H9 (cell line): ENCODE results near the gene RAB17. TPM values are rescaled to one million over a fixed set of nuclear protein-coding genes. Genes with fewer than 3 reads are reported as not detected.

ENCODE experiments used
- DNase-seq: peaks from one replicate; pipeline ENCODE4 v3.0.0-alpha.2; 2017
- H2AFZ ChIP-seq: one replicate; pipeline ENCODE4 v1.6.1; 2013; ENCODE audit warnings: mild to moderate bottlenecking, low read length, control low read depth, moderate library complexity
- H2AK5ac ChIP-seq: 2 replicates; pipeline ENCODE4 v1.6.1; 2013; ENCODE audit warnings: low read length, control low read depth, mixed read lengths; ENCODE audit not compliant: insufficient read length
- H2BK120ac ChIP-seq: one replicate; pipeline ENCODE4 v1.6.1; 2013; ENCODE audit warnings: low read depth, mild to moderate bottlenecking, low read length, control low read depth, inconsistent platforms; ENCODE audit not compliant: poor library complexity, severe bottlenecking
- H2BK12ac ChIP-seq: 2 replicates; pipeline ENCODE4 v1.6.1; 2013; ENCODE audit warnings: low read length, control low read depth, mixed read lengths, low read depth; ENCODE audit not compliant: insufficient read length
- H2BK15ac ChIP-seq: 2 replicates; pipeline ENCODE4 v1.6.1; 2013; ENCODE audit warnings: low read depth, low read length, control low read depth
- H2BK20ac ChIP-seq: one replicate; pipeline ENCODE4 v1.6.1; 2013; ENCODE audit warnings: low read depth, mild to moderate bottlenecking, low read length, control low read depth, inconsistent platforms; ENCODE audit not compliant: poor library complexity, severe bottlenecking
- H2BK5ac ChIP-seq: 2 replicates; pipeline ENCODE4 v1.6.1; 2013; ENCODE audit warnings: low read length, control low read depth, mixed read lengths; ENCODE audit not compliant: insufficient read length
- H3K14ac ChIP-seq: 2 replicates; pipeline ENCODE4 v1.6.1; 2013; ENCODE audit warnings: low read length, control low read depth; ENCODE audit not compliant: insufficient read depth
- H3K18ac ChIP-seq: 2 replicates; pipeline ENCODE4 v1.6.1; 2013; ENCODE audit warnings: low read depth, mild to moderate bottlenecking, mixed read lengths, low read length, control low read depth; ENCODE audit not compliant: insufficient read length
- H3K23ac ChIP-seq: 2 replicates; pipeline ENCODE4 v1.6.1; 2013; ENCODE audit warnings: low read length, control low read depth, mixed read lengths, low read depth; ENCODE audit not compliant: insufficient read length
- H3K23me2 ChIP-seq: 2 replicates; pipeline ENCODE4 v1.6.1; 2013; ENCODE audit warnings: low read depth, mild to moderate bottlenecking, mixed read lengths, low read length, control low read depth; ENCODE audit not compliant: insufficient read length, poor library complexity, severe bottlenecking
- H3K27ac ChIP-seq: 2 replicates; pipeline ENCODE4 v1.5.1; 2013; ENCODE audit warnings: low read length, control low read depth, mixed read lengths, low read depth; ENCODE audit not compliant: insufficient read length
- H3K27me3 ChIP-seq: 2 replicates; pipeline ENCODE4 v1.6.1; 2013; ENCODE audit warnings: low read length, control low read depth, inconsistent platforms; ENCODE audit not compliant: insufficient read depth
- H3K4ac ChIP-seq: 2 replicates; pipeline ENCODE4 v1.6.1; 2013; ENCODE audit warnings: low read depth, mild to moderate bottlenecking, control low read depth, inconsistent platforms, low read length, moderate library complexity
- H3K4me1 ChIP-seq: 2 replicates; pipeline ENCODE4 v1.6.1; 2013; ENCODE audit warnings: low read length, control low read depth, inconsistent platforms; ENCODE audit not compliant: insufficient read depth
- H3K4me2 ChIP-seq: 2 replicates; pipeline ENCODE4 v1.6.1; 2013; ENCODE audit warnings: low read length, control low read depth, mixed read lengths; ENCODE audit not compliant: insufficient read length, insufficient read depth
- H3K56ac ChIP-seq: 2 replicates; pipeline ENCODE4 v1.6.1; 2013; ENCODE audit warnings: low read depth, mild to moderate bottlenecking, mixed read lengths, low read length, control low read depth; ENCODE audit not compliant: insufficient read length
- H3K79me1 ChIP-seq: 2 replicates; pipeline ENCODE4 v1.6.1; 2013; ENCODE audit warnings: low read depth, mild to moderate bottlenecking, moderate library complexity, low read length, control low read depth, inconsistent platforms; ENCODE audit not compliant: insufficient read depth, poor library complexity, severe bottlenecking
- H3K79me2 ChIP-seq: 2 replicates; pipeline ENCODE4 v1.6.1; 2013; ENCODE audit warnings: low read length, control low read depth, inconsistent platforms; ENCODE audit not compliant: insufficient read depth
- H3K9ac ChIP-seq: 2 replicates; pipeline ENCODE4 v1.6.1; 2013; ENCODE audit warnings: low read length, control low read depth, mixed read lengths; ENCODE audit not compliant: insufficient read length; ENCODE audit errors: extremely low read depth
- H3K9me3 ChIP-seq: one replicate; pipeline ENCODE4 v1.6.1; 2013; ENCODE audit warnings: low read depth, low read length, inconsistent platforms; ENCODE audit not compliant: control insufficient read depth
- H3T11ph ChIP-seq: one replicate; pipeline ENCODE4 v1.6.1; 2013; ENCODE audit warnings: mild to moderate bottlenecking, low read length, control low read depth, inconsistent platforms
- H4K20me1 ChIP-seq: one replicate; pipeline ENCODE4 v1.6.1; 2013; ENCODE audit not compliant: control insufficient read depth, insufficient read length, insufficient read depth
- H4K5ac ChIP-seq: 2 replicates; pipeline ENCODE4 v1.6.1; 2013; ENCODE audit warnings: low read depth, mild to moderate bottlenecking, mixed read lengths, low read length, control low read depth; ENCODE audit not compliant: insufficient read length
- H4K8ac ChIP-seq: replicated peaks from 2 replicates; pipeline ENCODE4 v1.6.1; 2013; ENCODE audit warnings: low read length, control low read depth, mixed read lengths, low read depth; ENCODE audit not compliant: insufficient read length
- H4K91ac ChIP-seq: 2 replicates; pipeline ENCODE4 v1.6.1; 2013; ENCODE audit warnings: low read depth, mild to moderate bottlenecking, moderate library complexity, mixed read lengths, low read length, control low read depth; ENCODE audit not compliant: insufficient read length
- H3K27ac Mint-ChIP-seq, 3 experiments: 2 replicates in 2 of 3; 3 replicates in 1 of 3; pipeline ENCODE4 v1.8.0; 2020 to 2021; ENCODE audit warnings: mixed read lengths in 3 of 3, mild to moderate bottlenecking in 1 of 3, moderate library complexity in 1 of 3
- H3K27me3 Mint-ChIP-seq: 2 replicates; pipeline ENCODE4 v1.8.0; 2021; ENCODE audit warnings: low read depth, mild to moderate bottlenecking, moderate library complexity, mixed read lengths
- H3K36me3 Mint-ChIP-seq, 3 experiments: 2 replicates in 2 of 3; 3 replicates in 1 of 3; pipeline ENCODE4 v1.8.0; 2020 to 2021; ENCODE audit warnings: low read depth in 3 of 3, mixed read lengths in 3 of 3; ENCODE audit not compliant: insufficient read depth in 1 of 3
- H3K4me1 Mint-ChIP-seq, 2 experiments: 2 replicates each; pipeline ENCODE4 v1.8.0; 2020; ENCODE audit warnings: mixed read lengths in 2 of 2
- H3K4me3 Mint-ChIP-seq, 2 experiments: 2 replicates in 1 of 2; 3 replicates in 1 of 2; pipeline ENCODE4 v1.8.0; 2020 to 2021; ENCODE audit warnings: mild to moderate bottlenecking in 2 of 2, mixed read lengths in 2 of 2, moderate library complexity in 1 of 2
- H3K9me3 Mint-ChIP-seq, 2 experiments: 2 replicates in 1 of 2; 3 replicates in 1 of 2; pipeline ENCODE4 v1.8.0; 2020; ENCODE audit warnings: mild to moderate bottlenecking in 2 of 2, mixed read lengths in 2 of 2, moderate library complexity in 1 of 2
- CTCF ChIP-seq: fragments of 200-600 bp; sonication (generic); conservative IDR thresholded peaks from 3 replicates; pipeline ENCODE4 v1.8.0; 2021; ENCODE audit warnings: antibody characterized with exemption, mild to moderate bottlenecking
- WGBS: extraction: QIAGEN DNeasy Blood & Tissue Kit; methylation state at CpG from one replicate; pipeline ENCODE4 v1.1.7; 2013; ENCODE audit warnings: missing lambda C conversion rate, low lambda C conversion rate, mixed read lengths; ENCODE audit not compliant: insufficient read length; ENCODE audit errors: extremely low coverage; 5-methylcytosine and 5-hydroxymethylcytosine counted together
- total RNA-seq: library from RNA; stranded (reverse); gene quantifications from 2 replicates; pipeline ENCODE4 v1.2.1, GENCODE V29; 2021

The RAB17 gene
- total RNA-seq, 1 experiment from 2014 or later = 31.9 TPM

GRCh38 chr2:237628247-237629187 lies 38.0 kb upstream of the RAB17 start:
- Histone ChIP-seq H2AK5ac (no peak overlapping the region), H4K8ac (no peak overlapping the region), H4K20me1 (no peaks in the 10 kb centered on the region), H3K56ac (no peak overlapping the region), H3K4me2 (peak overlapping the region; percentile 26), H3K27me3 (peaks cover 3% of the 10 kb centered on the region; the same call in 1 of the 2 replicates), H3K14ac (no peak overlapping the region), H3T11ph (no peak overlapping the region), H3K9me3 (no peaks in the 10 kb centered on the region), H3K79me1 (no peaks in the 10 kb centered on the region), H3K27ac (no peak overlapping the region), H2BK15ac (no peak overlapping the region), H2BK12ac (no peak overlapping the region), H4K91ac (no peak overlapping the region), H3K79me2 (peaks cover 2% of the 10 kb centered on the region; the same call in 1 of the 2 replicates), H3K23ac (no peak overlapping the region), H3K18ac (no peak overlapping the region), H2BK20ac (no peak overlapping the region), H2AFZ (no peak overlapping the region), H2BK120ac (no peak overlapping the region), H3K9ac (no peak overlapping the region), H3K4ac (no peak overlapping the region), H3K23me2 (peaks cover 3% of the 10 kb centered on the region), H4K5ac (no peak overlapping the region), H2BK5ac (no peak overlapping the region), H3K4me1 (peaks cover 4% of the 10 kb centered on the region; the same call in 1 of the 2 replicates)
- DNase-seq = no peak
- TF ChIP-seq CTCF = no peak
- Mint-ChIP-seq H3K4me3 (peak overlapping the region; percentile 80 to 91), H3K9me3 (peaks cover 0 to 3% of the 10 kb centered on the region in 2 experiments; a peak in 1 of 5 replicates), H3K27ac (0 out of 7 replicates have a peak overlapping the region, but pooled peaks of 1 of the 3 experiments have one; percentile 48), H3K4me1 (peaks cover 22 to 30% of the 10 kb centered on the region in 2 experiments), H3K36me3 (peaks cover 5 to 10% (median 6%) of the 10 kb centered on the region in 3 experiments; a peak in 6 of 7 replicates), H3K27me3 (peaks cover 42% of the 10 kb centered on the region)
- no CpG with 5 or more reads among the region's 14 CpGs for WGBS
